SU-DHL-6 (cell line): Measurements from ENCODE around the gene ITPRIPL2.

Source experiments
- CTCF ChIP-seq: fragments of 200-600 bp; sonication (generic); IDR thresholded peaks from one replicate; pipeline ENCODE4 v1.5.1; 2017; ENCODE audit warnings: antibody characterized with exemption, mild to moderate bottlenecking, low read length, moderate library complexity; ENCODE audit not compliant: insufficient read depth, poor library complexity, severe bottlenecking
- EZH2phosphoT487 ChIP-seq: fragments of 200-600 bp; sonication (generic), shearing (Covaris generic); conservative IDR thresholded peaks from 2 replicates; pipeline ENCODE4 v1.6.1; 2018; ENCODE audit warnings: mild to moderate bottlenecking, antibody characterized with exemption, low read length, moderate library complexity, mixed read lengths

DNA sequence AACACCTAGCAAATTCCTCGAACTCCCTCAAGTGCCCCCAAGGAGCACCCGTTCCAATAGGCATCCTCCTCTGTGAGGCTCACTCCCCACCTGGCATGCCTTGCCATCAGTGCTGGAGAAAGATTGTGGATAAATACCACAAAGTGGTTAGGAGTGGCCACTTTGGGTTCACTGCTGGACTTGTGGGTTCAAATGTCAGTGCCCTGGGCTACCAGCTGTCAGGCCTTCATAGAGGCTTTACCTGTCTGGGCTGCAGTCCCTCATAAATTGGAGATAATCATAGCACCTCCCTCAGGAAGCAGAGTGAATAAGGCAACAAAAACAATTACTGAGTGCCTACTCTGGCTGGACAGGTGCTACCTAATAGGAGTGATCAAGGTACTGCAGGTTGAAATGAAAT lies 52.7 kb downstream of the ITPRIPL2 start:
- TF ChIP-seq CTCF (no peak), EZH2phosphoT487 (no peak)
